ENCODE data around the gene MFSD11. TPM values are rescaled to one million over a fixed set of nuclear protein-coding genes. Genes with fewer than 3 reads are reported as not detected.

MFSD11 gene
- total and polyA plus RNA-seq, 2 of the 8 experiments (the other 6 are each of a cell fraction or from before 2014, with no cell fraction given) = 17.7 to 19.8 TPM

DNA sequence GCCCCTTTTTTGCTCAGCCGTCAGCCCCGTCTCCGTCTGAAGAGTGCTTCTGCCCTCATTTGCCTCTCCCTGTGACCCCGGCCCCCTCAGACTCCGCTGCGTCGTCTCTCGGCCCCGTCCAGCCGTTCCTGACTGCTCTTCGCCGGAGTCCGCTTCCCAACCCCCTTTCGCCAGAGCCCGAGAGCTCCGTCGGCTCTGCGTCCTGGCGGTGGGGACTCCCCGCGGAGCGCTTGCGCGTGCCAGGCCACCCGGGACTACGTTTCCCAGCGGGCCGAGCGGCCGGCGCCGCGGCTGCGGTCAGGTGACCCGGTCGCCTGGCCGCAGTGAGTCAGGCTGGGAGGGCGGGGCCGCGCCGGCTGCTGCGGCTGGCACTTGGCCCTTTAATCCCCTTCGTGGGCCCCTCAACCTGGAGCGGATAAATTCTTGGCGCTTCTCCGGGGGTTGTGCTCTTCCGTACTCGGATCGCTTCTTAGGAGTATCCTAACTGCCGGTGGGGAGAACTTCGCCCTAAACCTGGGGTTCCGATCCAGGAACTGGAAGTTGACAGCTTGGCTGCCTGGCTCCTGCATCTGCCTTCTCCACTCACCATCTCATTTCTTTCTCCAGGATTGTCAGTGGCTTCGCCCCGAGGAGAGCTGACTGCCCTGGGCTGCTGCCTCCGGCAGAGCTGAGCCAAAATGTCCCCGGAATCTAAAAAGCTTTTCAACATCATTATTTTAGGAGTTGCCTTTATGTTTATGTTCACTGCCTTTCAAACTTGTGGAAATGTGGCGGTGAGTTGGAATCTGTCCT, at the start of gene MFSD11 (continued):
- no peak for TF ChIP-seq GTF2F1 (IDR thresholded peaks at IDR 0.05; ENCODE audit: borderline replicate concordance, low read depth, low read length)
- no peak for TF ChIP-seq EZH2 (IDR thresholded peaks at IDR 0.05; ENCODE audit: low read depth, low read length, severe bottlenecking)
- no peak for TF ChIP-seq GABPA (IDR thresholded peaks at IDR 0.05; ENCODE audit: borderline replicate concordance, insufficient read depth, low read length)
- TF ChIP-seq, protein P1, sequence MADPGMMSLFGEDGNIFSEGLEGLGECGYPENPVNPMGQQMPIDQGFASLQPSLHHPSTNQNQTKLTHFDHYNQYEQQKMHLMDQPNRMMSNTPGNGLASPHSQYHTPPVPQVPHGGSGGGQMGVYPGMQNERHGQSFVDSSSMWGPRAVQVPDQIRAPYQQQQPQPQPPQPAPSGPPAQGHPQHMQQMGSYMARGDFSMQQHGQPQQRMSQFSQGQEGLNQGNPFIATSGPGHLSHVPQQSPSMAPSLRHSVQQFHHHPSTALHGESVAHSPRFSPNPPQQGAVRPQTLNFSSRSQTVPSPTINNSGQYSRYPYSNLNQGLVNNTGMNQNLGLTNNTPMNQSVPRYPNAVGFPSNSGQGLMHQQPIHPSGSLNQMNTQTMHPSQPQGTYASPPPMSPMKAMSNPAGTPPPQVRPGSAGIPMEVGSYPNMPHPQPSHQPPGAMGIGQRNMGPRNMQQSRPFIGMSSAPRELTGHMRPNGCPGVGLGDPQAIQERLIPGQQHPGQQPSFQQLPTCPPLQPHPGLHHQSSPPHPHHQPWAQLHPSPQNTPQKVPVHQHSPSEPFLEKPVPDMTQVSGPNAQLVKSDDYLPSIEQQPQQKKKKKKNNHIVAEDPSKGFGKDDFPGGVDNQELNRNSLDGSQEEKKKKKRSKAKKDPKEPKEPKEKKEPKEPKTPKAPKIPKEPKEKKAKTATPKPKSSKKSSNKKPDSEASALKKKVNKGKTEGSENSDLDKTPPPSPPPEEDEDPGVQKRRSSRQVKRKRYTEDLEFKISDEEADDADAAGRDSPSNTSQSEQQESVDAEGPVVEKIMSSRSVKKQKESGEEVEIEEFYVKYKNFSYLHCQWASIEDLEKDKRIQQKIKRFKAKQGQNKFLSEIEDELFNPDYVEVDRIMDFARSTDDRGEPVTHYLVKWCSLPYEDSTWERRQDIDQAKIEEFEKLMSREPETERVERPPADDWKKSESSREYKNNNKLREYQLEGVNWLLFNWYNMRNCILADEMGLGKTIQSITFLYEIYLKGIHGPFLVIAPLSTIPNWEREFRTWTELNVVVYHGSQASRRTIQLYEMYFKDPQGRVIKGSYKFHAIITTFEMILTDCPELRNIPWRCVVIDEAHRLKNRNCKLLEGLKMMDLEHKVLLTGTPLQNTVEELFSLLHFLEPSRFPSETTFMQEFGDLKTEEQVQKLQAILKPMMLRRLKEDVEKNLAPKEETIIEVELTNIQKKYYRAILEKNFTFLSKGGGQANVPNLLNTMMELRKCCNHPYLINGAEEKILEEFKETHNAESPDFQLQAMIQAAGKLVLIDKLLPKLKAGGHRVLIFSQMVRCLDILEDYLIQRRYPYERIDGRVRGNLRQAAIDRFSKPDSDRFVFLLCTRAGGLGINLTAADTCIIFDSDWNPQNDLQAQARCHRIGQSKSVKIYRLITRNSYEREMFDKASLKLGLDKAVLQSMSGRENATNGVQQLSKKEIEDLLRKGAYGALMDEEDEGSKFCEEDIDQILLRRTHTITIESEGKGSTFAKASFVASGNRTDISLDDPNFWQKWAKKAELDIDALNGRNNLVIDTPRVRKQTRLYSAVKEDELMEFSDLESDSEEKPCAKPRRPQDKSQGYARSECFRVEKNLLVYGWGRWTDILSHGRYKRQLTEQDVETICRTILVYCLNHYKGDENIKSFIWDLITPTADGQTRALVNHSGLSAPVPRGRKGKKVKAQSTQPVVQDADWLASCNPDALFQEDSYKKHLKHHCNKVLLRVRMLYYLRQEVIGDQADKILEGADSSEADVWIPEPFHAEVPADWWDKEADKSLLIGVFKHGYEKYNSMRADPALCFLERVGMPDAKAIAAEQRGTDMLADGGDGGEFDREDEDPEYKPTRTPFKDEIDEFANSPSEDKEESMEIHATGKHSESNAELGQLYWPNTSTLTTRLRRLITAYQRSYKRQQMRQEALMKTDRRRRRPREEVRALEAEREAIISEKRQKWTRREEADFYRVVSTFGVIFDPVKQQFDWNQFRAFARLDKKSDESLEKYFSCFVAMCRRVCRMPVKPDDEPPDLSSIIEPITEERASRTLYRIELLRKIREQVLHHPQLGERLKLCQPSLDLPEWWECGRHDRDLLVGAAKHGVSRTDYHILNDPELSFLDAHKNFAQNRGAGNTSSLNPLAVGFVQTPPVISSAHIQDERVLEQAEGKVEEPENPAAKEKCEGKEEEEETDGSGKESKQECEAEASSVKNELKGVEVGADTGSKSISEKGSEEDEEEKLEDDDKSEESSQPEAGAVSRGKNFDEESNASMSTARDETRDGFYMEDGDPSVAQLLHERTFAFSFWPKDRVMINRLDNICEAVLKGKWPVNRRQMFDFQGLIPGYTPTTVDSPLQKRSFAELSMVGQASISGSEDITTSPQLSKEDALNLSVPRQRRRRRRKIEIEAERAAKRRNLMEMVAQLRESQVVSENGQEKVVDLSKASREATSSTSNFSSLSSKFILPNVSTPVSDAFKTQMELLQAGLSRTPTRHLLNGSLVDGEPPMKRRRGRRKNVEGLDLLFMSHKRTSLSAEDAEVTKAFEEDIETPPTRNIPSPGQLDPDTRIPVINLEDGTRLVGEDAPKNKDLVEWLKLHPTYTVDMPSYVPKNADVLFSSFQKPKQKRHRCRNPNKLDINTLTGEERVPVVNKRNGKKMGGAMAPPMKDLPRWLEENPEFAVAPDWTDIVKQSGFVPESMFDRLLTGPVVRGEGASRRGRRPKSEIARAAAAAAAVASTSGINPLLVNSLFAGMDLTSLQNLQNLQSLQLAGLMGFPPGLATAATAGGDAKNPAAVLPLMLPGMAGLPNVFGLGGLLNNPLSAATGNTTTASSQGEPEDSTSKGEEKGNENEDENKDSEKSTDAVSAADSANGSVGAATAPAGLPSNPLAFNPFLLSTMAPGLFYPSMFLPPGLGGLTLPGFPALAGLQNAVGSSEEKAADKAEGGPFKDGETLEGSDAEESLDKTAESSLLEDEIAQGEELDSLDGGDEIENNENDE (IDR thresholded peaks at IDR 0.05; ENCODE audit: insufficient replicate concordance, low read length) = no peak
- TF ChIP-seq KDM5A (IDR thresholded peaks at IDR 0.05; ENCODE audit: low read length) = no peak
- TF ChIP-seq BCL11A (IDR thresholded peaks at IDR 0.05; ENCODE audit: low read depth in 2 of 2, low read length in 2 of 2) = no peak
- TF ChIP-seq YY1 (IDR thresholded peaks at IDR 0.05; ENCODE audit: low read depth, low read length) = no peak
- no peak for TF ChIP-seq RAD21 (IDR thresholded peaks at IDR 0.05 in 1 of 2, conservative IDR thresholded peaks at IDR 0.05 in 1 of 2; ENCODE audit: low read depth in 2 of 2, low read length in 2 of 2)
- TF ChIP-seq SP4 (IDR thresholded peaks at IDR 0.05; ENCODE audit: low read length) = no peak; the same call in 1 of the 2 replicates
- TF ChIP-seq MAFK (IDR thresholded peaks at IDR 0.05; ENCODE audit: low read depth, low read length) = no peak; the same call in 1 of the 2 replicates
